GM23248 (cell line): ENCODE results near the gene OR2T2. TPM values are rescaled to one million over a fixed set of nuclear protein-coding genes. Genes with fewer than 3 reads are reported as not detected.
"Not testable (repeated sequence)": the region's sequence is repeated elsewhere in the genome, so short reads cannot be mapped to it uniquely, and the experiment has no call there.

ENCODE experiments used
- DNase-seq: peaks from one replicate; pipeline ENCODE4 v3.0.0-alpha.2; 2015
- H2AFZ ChIP-seq: fragments of 200-600 bp; sonication (generic); 2 replicates; pipeline ENCODE4 v1.6.1; 2016; ENCODE audit warnings: antibody characterized with exemption
- H3F3A ChIP-seq: fragments of 200-600 bp; sonication (generic); 2 replicates; pipeline ENCODE4 v1.6.1; 2016; ENCODE audit warnings: mild to moderate bottlenecking, antibody characterized with exemption, mixed run types; ENCODE audit not compliant: insufficient read depth
- H3K27ac ChIP-seq: fragments of 200-600 bp; sonication (generic); 2 replicates; pipeline ENCODE4 v1.5.1; 2016; ENCODE audit warnings: mild to moderate bottlenecking
- H3K27me3 ChIP-seq: fragments of 200-600 bp; sonication (generic); replicated peaks from 2 replicates; pipeline ENCODE4 v1.6.1; 2016; ENCODE audit warnings: mild to moderate bottlenecking; ENCODE audit not compliant: insufficient read depth
- H3K36me3 ChIP-seq: fragments of 200-600 bp; sonication (generic); 2 replicates; pipeline ENCODE4 v1.6.1; 2016; ENCODE audit warnings: low read depth, mild to moderate bottlenecking
- H3K4me1 ChIP-seq: fragments of 200-600 bp; sonication (generic); 2 replicates; pipeline ENCODE4 v1.6.1; 2016; ENCODE audit warnings: mild to moderate bottlenecking; ENCODE audit not compliant: insufficient read depth
- H3K4me2 ChIP-seq: fragments of 200-600 bp; sonication (generic); one replicate; pipeline ENCODE4 v1.6.1; 2016; ENCODE audit warnings: mild to moderate bottlenecking; ENCODE audit not compliant: unreplicated experiment
- H3K4me3 ChIP-seq: fragments of 200-600 bp; sonication (generic); 2 replicates; pipeline ENCODE4 v1.5.1; 2016; ENCODE audit warnings: mild to moderate bottlenecking
- H3K79me2 ChIP-seq: fragments of 200-600 bp; sonication (generic); 2 replicates; pipeline ENCODE4 v1.6.1; 2016; ENCODE audit warnings: mild to moderate bottlenecking; ENCODE audit not compliant: insufficient read depth
- H3K9ac ChIP-seq: fragments of 200-600 bp; sonication (generic); 2 replicates; pipeline ENCODE4 v1.6.1; 2016; ENCODE audit warnings: mild to moderate bottlenecking
- H3K9me2 ChIP-seq: fragments of 200-600 bp; sonication (generic); 2 replicates; pipeline ENCODE4 v1.6.1; 2016; ENCODE audit warnings: mixed run types, mild to moderate bottlenecking, moderate library complexity; ENCODE audit not compliant: insufficient read depth
- H3K9me3 ChIP-seq: fragments of 200-600 bp; sonication (generic); one replicate; pipeline ENCODE4 v1.6.1; 2017; ENCODE audit warnings: low read depth
- H4K20me1 ChIP-seq: fragments of 200-600 bp; sonication (generic); 2 replicates; pipeline ENCODE4 v1.6.0; 2016; ENCODE audit not compliant: insufficient read depth
- EZH2 ChIP-seq: fragments of 200-600 bp; sonication (generic); IDR thresholded peaks from 2 replicates; pipeline ENCODE4 v1.6.1; 2018; ENCODE audit warnings: antibody characterized with exemption, mild to moderate bottlenecking; ENCODE audit not compliant: insufficient read depth, poor library complexity, severe bottlenecking
- EZH2phosphoT487 ChIP-seq: fragments of 200-600 bp; sonication (generic); IDR thresholded peaks from 2 replicates; pipeline ENCODE4 v1.6.1; 2018; ENCODE audit warnings: antibody characterized with exemption, moderate library complexity, mild to moderate bottlenecking, low read depth; ENCODE audit not compliant: insufficient read depth
- WGBS, 2 experiments: methylation state at CpG; one replicate each; pipeline ENCODE4 v1.1.6; 2015 to 2017; ENCODE audit warnings: low lambda C conversion rate in 2 of 2, low coverage in 1 of 2; ENCODE audit errors: missing lambda C conversion rate in 2 of 2; 5-methylcytosine and 5-hydroxymethylcytosine counted together
- in situ Hi-C: fragments of 300-500 bp; cut with MboI; formaldehyde crosslinking; loops from 2 replicates; pipeline ENCODE4 v1.15.0; 2020
- polyA plus RNA-seq: library from polyadenylated mRNA; unstranded; fragments of >200 nt; fragmentation: Nextera tagmentation; extraction: Ambion mirVana; gene quantifications from 2 replicates; pipeline ENCODE4 v1.2.1, GENCODE V29; 2016
- total RNA-seq: library from RNA; depleted of rRNA; stranded (reverse); fragments of >200 nt; shearing (Covaris generic); gene quantifications from 2 replicates; pipeline ENCODE4 v1.2.3, GENCODE V29; 2014; rRNA removed

The OR2T2 gene
- total RNA-seq (not detected in 2 replicates), polyA plus RNA-seq (not detected in 2 replicates)

DNA sequence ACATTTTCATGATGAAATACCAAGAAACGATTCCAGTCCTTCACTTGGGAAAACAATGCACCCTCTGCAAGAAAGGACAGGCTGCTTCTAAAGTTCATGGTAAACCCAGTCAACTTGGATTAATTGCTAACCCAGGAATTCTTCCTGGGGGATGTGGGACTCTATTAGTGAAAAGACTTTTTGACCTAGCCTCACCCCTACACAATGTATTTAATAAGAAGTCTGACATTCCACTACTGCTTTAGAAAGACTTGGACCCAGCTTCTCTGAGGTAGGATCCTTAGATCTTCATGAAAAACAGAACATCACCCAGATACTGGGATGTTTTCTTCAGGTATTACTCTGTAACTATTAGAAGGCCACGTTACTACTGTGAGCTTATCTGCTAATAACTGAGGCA, at the start of gene OR2T2:
Gene OR2T2, plus strand, starts transcription at position 239 of the 400 bp plus-strand sequence. CDS start 7,161 bp downstream, outside the sequence.
- H3F3A ChIP-seq, H3K4me2 ChIP-seq, H3K27ac ChIP-seq, H3K79me2 ChIP-seq, H3K9ac ChIP-seq, H3K9me3 ChIP-seq, H3K9me2 ChIP-seq, H3K36me3 ChIP-seq, H3K4me3 ChIP-seq, DNase-seq, H3K27me3 ChIP-seq, H4K20me1 ChIP-seq, H2AFZ ChIP-seq, H3K4me1 ChIP-seq, in situ Hi-C loops: not testable (repeated sequence)
- 10 to 13% methylated on average over 1 to 2 of the region's 2 CpGs for WGBS, 2 experiments

GRCh38 chr1:248402748-248403147, 42.7 kb upstream of the OR2T2 start, which contains the start of gene OR2T1:
OR2T1 (plus strand) TSS chr1:248403048; CDS start chr1:248406148, 3,100 bp downstream.
- H3K9ac ChIP-seq: no peak within 1 kb of the TSS
- H3K79me2 ChIP-seq: no peaks in the 10 kb centered on the region
- H3K27me3 ChIP-seq: no peaks in the 10 kb centered on the region
- 21 to 22% methylated on average over 3 of the region's 3 CpGs for WGBS, 2 experiments
- no peak within 1 kb of the TSS for H3K4me3 ChIP-seq
- no peak for DNase-seq
- in situ Hi-C loops: no loop called here
- no peaks in the 10 kb centered on the region for H3K36me3 ChIP-seq
- no peaks in the 10 kb centered on the region for H3K4me1 ChIP-seq
- TF ChIP-seq EZH2phosphoT487: no peak
- no peak for TF ChIP-seq EZH2
- H4K20me1 ChIP-seq: no peaks in the 10 kb centered on the region
- H3K9me3 ChIP-seq: no peaks in the 10 kb centered on the region
- no peak within 1 kb of the TSS for H3K27ac ChIP-seq
- no peaks in the 10 kb centered on the region for H3K9me2 ChIP-seq
- no peak within 1 kb of the TSS for H3K4me2 ChIP-seq
- no peak within 1 kb of the TSS for H2AFZ ChIP-seq
- H3F3A ChIP-seq: no peaks in the 10 kb centered on the region

DNA sequence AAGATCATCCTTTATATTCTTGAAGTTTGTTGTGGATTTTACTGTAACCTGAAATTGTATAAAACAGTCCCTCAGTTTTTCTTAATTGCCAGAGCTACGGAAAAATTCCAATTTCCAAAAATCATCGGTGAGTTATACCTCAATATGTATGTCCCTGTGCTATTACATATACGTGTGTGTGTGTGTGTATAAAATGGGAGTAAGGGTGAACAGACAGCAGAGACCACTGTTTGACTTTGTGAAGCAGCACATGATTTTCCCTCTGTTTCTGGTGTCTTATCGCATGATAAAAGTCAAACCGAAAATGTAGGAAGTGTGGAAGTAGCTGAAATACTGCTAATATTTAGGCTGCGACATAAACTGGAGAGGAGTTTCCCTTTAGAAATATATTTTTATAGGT, 41.4 kb upstream of the OR2T2 start:
- H3K9me2 ChIP-seq: no peaks in the 10 kb centered on the region
- 65 to 76% methylated on average over 6 of the region's 6 CpGs for WGBS, 2 experiments

DNA sequence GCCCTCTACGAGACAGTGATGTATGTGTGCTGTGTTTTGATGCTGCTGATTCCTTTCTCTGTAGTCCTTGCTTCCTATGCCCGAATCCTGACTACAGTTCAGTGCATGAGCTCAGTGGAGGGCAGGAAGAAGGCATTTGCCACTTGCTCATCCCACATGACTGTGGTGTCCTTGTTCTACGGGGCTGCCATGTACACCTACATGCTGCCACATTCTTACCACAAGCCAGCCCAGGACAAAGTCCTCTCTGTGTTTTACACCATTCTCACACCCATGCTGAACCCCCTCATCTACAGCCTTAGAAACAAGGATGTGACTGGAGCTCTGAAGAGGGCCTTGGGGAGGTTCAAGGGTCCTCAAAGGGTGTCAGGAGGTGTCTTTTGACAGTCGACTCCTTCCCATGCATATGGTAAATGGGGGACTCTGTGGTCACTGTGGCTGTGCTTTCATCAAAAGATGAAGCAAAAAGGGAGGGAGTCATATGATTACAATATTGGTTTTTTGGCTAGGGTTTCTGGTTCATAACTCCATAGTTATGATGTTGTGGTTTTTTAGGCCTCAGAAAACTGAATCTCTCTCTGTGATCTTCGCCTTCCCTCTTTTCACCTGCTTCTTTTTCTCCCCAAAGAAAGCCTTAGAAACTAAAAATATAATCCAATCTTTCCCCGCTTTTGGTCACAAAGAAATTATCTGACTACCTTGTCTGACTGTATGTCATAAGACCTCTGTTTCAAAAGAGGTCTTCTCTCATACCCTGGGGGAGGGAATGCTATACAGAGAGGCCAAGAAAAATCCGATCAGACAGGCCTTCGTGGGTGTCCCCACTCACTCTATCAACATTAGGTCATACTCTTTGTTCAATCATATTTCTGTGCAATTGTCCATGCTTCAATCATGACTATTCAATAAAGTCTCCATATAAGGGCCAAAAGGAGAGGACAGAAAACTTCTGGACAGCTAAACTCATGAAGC, 38.4 kb upstream of the OR2T2 start:
- Histone ChIP-seq H3K36me3 (no peaks in the 10 kb centered on the region), H3K9ac (no peak overlapping the region), H3K4me2 (no peak overlapping the region), H4K20me1 (no peaks in the 10 kb centered on the region), H3F3A (no peaks in the 10 kb centered on the region), H3K27ac (no peak overlapping the region), H3K4me1 (no peaks in the 10 kb centered on the region), H3K4me3 (no peak overlapping the region), H3K9me3 (no peaks in the 10 kb centered on the region), H2AFZ (no peak overlapping the region), H3K9me2 (no peaks in the 10 kb centered on the region), H3K79me2 (no peaks in the 10 kb centered on the region), H3K27me3 (no peaks in the 10 kb centered on the region)
- 8 to 9% methylated on average over 8 of the region's 8 CpGs for WGBS, 2 experiments
- DNase-seq: no peak
- in situ Hi-C loops: no loop called here
- TF ChIP-seq EZH2 (no peak), EZH2phosphoT487 (no peak)

More for the DNA sequence above, 41.4 kb upstream of the OR2T2 start:
- no peaks in the 10 kb centered on the region for H3F3A ChIP-seq
- no peak overlapping the region for H3K9ac ChIP-seq
- H4K20me1 ChIP-seq: no peaks in the 10 kb centered on the region
- H3K4me1 ChIP-seq: no peaks in the 10 kb centered on the region
- H3K9me3 ChIP-seq: no peaks in the 10 kb centered on the region
- no peaks in the 10 kb centered on the region for H3K27me3 ChIP-seq
- no peak overlapping the region for H3K27ac ChIP-seq
- no peaks in the 10 kb centered on the region for H3K36me3 ChIP-seq
- H3K4me2 ChIP-seq: no peak overlapping the region
- no peak for TF ChIP-seq EZH2
- TF ChIP-seq EZH2phosphoT487: no peak
- no peak overlapping the region for H3K4me3 ChIP-seq
- in situ Hi-C loops: no loop called here
- no peaks in the 10 kb centered on the region for H3K79me2 ChIP-seq
- no peak overlapping the region for H2AFZ ChIP-seq
- no peak for DNase-seq
